GM12892 (cell line): ENCODE data around the gene FBXO36.

Experiments
- POLR2A ChIP-seq: IDR thresholded peaks from 2 replicates; pipeline ENCODE4 v1.6.1; 2011; ENCODE audit warnings: low read depth, low read length, control low read depth
- POLR2AphosphoS5 ChIP-seq: IDR thresholded peaks from 2 replicates; pipeline ENCODE4 v1.6.1; 2011; ENCODE audit warnings: low read depth, low read length, control low read depth
- TAF1 ChIP-seq: IDR thresholded peaks from 2 replicates; pipeline ENCODE4 v1.6.1; 2011; ENCODE audit warnings: low read depth, mild to moderate bottlenecking, control low read depth, low read length, borderline replicate concordance

- TF ChIP-seq POLR2A (no peak), TAF1 (no peak), POLR2AphosphoS5 (no peak)
Measured at GRCh38 chr2:229903037-229903436, 19.3 kb upstream of the FBXO36 start.
